ENCODE results near the gene ATP6V1F. TPM values are rescaled to one million over a fixed set of nuclear protein-coding genes. Genes with fewer than 3 reads are reported as not detected.

The ATP6V1F gene
- total RNA-seq, 1 experiment from 2014 or later = 95.8 TPM

GRCh38 chr7:128886391-128887168 lies 23.9 kb downstream of the ATP6V1F start:
- no peak overlapping the region for H3K4me3 ChIP-seq
- no peak overlapping the region for H3K27ac ChIP-seq
- no peaks in the 10 kb centered on the region for H3K36me3 ChIP-seq
- no peaks in the 10 kb centered on the region for H3K4me1 ChIP-seq
- H3K9me3 ChIP-seq (replicated peaks) = no peaks in the 10 kb centered on the region
- DNase-seq = no peak
- H3K27me3 ChIP-seq = peaks cover 6% of the 10 kb centered on the region; the same call in 1 of the 2 replicates

- Histone ChIP-seq H3K27me3 (peaks cover 6% of the 10 kb centered on the region; the same call in 1 of the 2 replicates), H3K27ac (no peak overlapping the region), H3K36me3 (no peaks in the 10 kb centered on the region), H3K4me3 (no peak overlapping the region), H3K9me3 (replicated peaks) (no peaks in the 10 kb centered on the region), H3K4me1 (no peaks in the 10 kb centered on the region)
- DNase-seq = no peak
These were observed 24.7 kb downstream of the ATP6V1F start for GRCh38 chr7:128887169-128888038.

GRCh38 chr7:128888039-128888755 lies 25.5 kb downstream of the ATP6V1F start:
- no peaks in the 10 kb centered on the region for H3K4me1 ChIP-seq

GRCh38 chr7:128888756-128889095 lies 26.1 kb downstream of the ATP6V1F start:
- Histone ChIP-seq H3K4me1 (no peaks in the 10 kb centered on the region), H3K9me3 (replicated peaks) (no peaks in the 10 kb centered on the region), H3K36me3 (no peaks in the 10 kb centered on the region), H3K27me3 (peaks cover 6% of the 10 kb centered on the region; the same call in 1 of the 2 replicates), H3K27ac (no peak overlapping the region), H3K4me3 (no peak overlapping the region)
- no peak for DNase-seq

More at GRCh38 chr7:128888039-128888755, 25.5 kb downstream of the ATP6V1F start:
- no peak for DNase-seq
- Histone ChIP-seq H3K4me3 (no peak overlapping the region), H3K27me3 (peaks cover 6% of the 10 kb centered on the region; the same call in 1 of the 2 replicates), H3K27ac (no peak overlapping the region), H3K9me3 (replicated peaks) (no peaks in the 10 kb centered on the region), H3K36me3 (no peaks in the 10 kb centered on the region)

DNA sequence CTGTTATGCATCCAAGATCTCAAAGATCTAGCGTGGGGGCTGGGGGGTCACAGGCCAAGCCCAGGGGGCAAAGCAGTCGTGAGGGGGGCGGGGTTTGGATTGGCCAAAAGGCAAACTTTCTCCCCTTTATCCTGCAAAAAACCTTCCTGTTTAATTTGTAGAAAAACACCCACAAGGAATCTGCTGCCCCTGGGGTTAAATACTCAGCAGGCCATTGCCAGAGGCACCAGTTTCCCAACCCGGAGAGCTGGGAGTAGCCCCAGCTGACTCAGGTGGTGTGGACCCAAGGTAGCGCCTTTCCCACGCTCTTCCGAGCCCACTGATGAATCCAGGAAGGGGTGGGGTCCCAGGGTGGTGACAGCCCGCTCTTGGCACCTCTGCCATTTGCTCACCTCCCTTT lies 26.5 kb downstream of the ATP6V1F start:
- H3K27ac ChIP-seq = no peak overlapping the region
- no peaks in the 10 kb centered on the region for H3K4me1 ChIP-seq
- no peaks in the 10 kb centered on the region for H3K36me3 ChIP-seq
- DNase-seq = no peak
- no peaks in the 10 kb centered on the region for H3K9me3 ChIP-seq (replicated peaks)
- H3K27me3 ChIP-seq = peaks cover 6% of the 10 kb centered on the region; the same call in 1 of the 2 replicates
- no peak overlapping the region for H3K4me3 ChIP-seq

DNA sequence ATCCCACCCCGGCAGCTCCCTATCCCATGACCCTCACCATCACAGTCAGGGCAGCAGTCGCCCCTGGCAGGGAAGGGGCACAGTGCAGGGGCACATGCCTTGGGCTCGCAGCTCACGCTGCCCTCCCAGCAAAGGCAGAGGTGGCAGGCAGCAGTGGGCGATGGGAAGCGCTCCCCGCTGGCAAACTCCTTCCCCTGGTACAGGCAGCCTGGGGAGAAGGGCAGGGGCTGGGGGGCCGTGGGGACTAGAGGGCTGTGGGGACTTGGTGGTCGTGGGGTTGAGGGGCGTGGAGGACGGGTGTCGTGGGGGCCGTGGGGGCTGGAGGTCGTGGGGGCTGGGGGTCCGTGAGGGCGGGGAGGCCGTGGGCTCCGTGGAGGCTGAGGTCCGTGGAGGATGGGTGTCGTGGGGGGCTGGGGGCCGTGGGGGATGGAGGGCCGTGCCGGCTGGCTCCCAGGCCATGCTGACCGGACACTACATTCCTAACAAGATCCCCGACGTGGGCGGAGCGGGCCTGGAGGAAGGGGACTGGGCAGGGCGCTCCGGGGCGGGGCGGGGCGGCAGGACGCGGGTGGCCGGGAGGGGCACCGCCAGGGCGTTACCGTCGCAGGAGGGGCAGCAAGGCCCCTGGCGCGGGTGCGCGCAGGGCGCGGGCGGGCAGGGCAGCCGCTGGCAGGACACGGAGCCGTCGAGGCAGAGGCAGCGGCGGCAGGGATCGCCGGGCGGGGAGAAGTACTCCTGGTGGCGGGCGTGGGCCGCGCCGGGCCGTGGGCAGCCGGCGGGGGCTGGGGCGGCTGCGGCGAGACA lies 27.9 kb downstream of the ATP6V1F start:
- DNase-seq = no peak
- no peaks in the 10 kb centered on the region for H3K36me3 ChIP-seq
- peaks cover 6% of the 10 kb centered on the region; the same call in 1 of the 2 replicates for H3K27me3 ChIP-seq
- H3K27ac ChIP-seq = no peak overlapping the region
- no peaks in the 10 kb centered on the region for H3K9me3 ChIP-seq (replicated peaks)
- no peaks in the 10 kb centered on the region for H3K4me1 ChIP-seq
- peak overlapping the region; percentile 22 for H3K4me3 ChIP-seq

DNA sequence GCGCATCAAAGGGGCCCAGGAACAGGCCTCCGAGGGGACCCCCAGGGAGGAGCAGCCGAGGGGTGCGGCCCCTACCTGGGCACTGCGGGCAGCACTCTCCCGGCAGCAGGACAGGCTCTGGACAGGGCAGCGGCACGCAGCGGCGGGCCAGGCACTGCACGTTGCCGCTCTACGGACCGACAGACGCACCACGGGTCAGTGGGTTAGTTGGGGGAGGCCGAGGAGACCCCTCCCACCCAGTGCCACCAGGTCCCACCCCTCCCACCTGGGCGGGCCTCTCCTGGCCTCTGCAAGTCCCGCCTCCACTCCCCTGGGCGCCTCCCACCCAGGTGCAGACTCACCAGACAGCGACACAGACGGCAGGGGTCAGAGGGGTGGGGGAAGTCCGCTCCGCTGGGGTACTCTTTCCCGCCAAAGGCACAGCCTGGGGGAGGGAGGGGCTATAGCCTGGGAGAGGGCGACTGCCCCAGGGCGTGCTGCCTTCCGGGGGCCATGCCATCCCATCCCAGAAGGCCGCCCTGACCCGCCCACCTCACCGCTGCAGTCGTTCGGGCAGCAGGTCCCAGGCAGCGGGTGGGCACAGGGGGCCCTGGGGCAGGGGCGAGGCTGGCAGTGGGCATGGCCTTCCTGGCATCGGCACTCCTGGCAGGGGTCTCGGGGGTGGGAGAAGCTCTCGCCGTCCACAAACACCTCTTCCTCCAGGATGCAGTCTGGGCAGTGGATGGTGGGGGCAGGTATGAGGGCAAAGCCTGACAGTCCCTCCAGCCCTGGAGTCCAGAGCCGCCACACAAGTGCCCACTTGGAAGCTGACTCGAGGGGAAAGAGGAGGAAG lies 28.7 kb downstream of the ATP6V1F start:
- H3K4me1 ChIP-seq = no peaks in the 10 kb centered on the region
- H3K27ac ChIP-seq = no peak overlapping the region
- DNase-seq = no peak
- H3K4me3 ChIP-seq = peak overlapping the region; percentile 22
- no peaks in the 10 kb centered on the region for H3K9me3 ChIP-seq (replicated peaks)
- peaks cover 6% of the 10 kb centered on the region; the same call in 1 of the 2 replicates for H3K27me3 ChIP-seq
- H3K36me3 ChIP-seq = no peaks in the 10 kb centered on the region

DNA sequence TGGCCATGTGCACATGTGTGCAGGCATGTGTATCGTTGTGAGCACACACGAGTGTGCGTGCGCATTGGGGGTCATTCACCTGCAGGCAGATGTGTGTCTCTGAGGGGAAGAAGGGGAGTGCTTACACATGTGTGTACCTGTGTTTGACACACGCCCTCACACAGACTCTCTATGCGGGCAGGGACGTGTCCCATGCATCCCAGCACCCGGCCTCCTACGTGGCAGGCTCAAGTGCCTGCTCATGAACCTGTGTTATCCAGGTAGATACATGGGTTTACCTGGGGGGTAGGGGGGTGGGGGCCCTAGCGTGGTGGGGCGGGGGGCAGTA lies 29.2 kb downstream of the ATP6V1F start:
- H3K4me3 ChIP-seq = no peak overlapping the region
- H3K27ac ChIP-seq = no peak overlapping the region
- H3K4me1 ChIP-seq = no peaks in the 10 kb centered on the region
- no peaks in the 10 kb centered on the region for H3K9me3 ChIP-seq (replicated peaks)
- DNase-seq = no peak
- peaks cover 6% of the 10 kb centered on the region; the same call in 1 of the 2 replicates for H3K27me3 ChIP-seq
- no peaks in the 10 kb centered on the region for H3K36me3 ChIP-seq

DNA sequence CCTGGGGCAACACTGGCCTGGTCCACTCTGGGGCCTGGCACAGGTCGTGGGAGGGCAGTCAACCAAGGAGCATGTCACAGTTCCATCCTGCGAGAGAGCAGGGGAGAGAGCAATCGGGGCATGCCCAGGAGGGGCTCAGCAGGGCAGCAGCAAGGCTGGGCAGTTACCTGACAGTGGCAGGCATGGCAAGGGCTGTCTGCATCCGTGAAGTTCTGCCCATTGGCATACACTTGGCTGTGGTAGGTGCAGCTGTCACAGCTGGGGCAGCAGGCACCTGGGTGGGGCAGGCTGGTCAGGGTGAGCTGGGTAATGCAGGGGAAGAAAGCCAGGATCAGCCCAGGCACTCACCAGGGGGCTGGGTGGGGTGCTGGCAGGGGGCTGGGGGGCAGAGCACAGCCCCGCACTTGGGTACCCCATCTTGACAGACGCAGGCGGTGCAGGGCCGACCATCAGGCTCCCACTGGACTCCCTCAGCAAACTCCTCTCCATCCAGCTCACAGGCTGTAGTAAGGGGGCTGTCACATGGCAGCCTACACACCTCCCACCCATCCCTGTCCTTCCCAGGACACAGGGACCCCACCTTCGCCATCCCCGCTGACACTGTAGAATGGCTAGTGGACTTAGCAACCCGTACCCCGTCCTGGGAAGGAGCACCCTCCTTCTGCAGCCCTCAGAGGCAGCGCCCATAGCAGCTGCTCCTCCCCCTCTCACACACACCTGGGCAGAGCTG lies 30.0 kb downstream of the ATP6V1F start:
- Histone ChIP-seq H3K36me3 (no peaks in the 10 kb centered on the region), H3K4me3 (no peak overlapping the region), H3K27me3 (peaks cover 6% of the 10 kb centered on the region; the same call in 1 of the 2 replicates), H3K27ac (no peak overlapping the region), H3K4me1 (no peaks in the 10 kb centered on the region), H3K9me3 (replicated peaks) (no peaks in the 10 kb centered on the region)
- no peak for DNase-seq

DNA sequence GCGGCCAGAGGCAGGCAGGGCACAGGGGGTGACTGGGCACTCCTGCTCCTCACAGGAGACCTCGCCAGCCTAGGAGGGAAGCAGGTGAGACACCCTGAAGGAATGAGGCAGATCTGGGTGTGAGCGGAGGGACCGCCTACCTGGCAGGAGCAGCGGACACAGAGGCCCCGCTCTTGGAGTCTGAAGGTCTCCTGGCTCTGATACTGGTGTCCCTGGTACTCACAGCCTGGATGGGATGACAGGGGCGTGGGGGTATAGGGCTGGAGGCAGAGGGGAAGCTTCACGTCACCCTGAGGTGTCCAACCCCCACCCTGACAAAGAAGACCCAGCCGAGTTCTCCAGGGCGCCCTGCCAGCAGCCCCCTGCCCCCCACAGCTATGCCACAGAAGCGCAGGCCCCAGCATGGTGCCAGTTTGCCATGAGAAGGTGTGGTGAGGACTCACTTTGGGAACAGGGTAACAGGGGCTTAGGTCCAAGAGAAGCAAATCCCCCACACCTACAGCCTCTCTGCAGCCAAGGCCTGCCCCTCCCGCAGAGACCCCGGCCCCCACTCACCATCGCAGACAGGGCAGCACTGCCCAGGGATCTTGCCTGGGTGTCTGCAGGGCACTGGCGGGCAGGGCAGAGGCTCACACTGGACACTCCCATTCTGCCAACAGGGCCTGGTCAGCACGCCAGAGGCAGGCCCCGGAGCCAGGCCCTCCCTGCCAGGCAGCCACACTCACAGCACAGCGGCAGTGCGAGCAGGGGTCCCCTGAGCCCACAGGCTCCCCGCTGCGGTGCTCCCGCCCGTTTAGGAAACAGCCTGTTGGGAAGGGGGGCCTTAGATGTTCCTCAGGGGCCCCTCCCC lies 30.8 kb downstream of the ATP6V1F start:
- peaks cover 6% of the 10 kb centered on the region; the same call in 1 of the 2 replicates for H3K27me3 ChIP-seq
- no peak overlapping the region for H3K4me3 ChIP-seq
- H3K4me1 ChIP-seq = no peaks in the 10 kb centered on the region
- no peaks in the 10 kb centered on the region for H3K9me3 ChIP-seq (replicated peaks)
- peak in 1 of 2 experiments; percentile 1 for DNase-seq
- no peak overlapping the region for H3K27ac ChIP-seq
- H3K36me3 ChIP-seq = no peaks in the 10 kb centered on the region

DNA sequence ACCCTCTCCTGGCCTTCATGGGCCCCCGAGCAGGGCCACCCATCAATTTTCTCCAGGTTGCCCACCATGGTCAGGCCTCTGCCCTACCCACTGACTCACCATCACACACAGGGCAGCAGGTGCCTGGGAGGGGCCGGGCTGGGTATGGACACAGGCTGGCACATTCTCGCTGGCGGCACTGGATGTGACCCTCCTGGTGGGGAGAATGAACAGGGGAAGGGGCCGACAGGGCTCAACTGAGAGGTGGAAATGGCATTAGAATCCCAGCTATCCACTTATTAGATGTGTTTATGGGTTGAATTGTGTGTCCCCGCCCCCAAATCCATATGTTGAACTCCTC lies 31.4 kb downstream of the ATP6V1F start:
- H3K9me3 ChIP-seq (replicated peaks) = peaks cover under 1% of the 10 kb centered on the region
- no peak for DNase-seq
- no peak overlapping the region for H3K27ac ChIP-seq
- no peaks in the 10 kb centered on the region for H3K4me1 ChIP-seq
- no peak overlapping the region for H3K4me3 ChIP-seq
- H3K27me3 ChIP-seq = peaks cover 5% of the 10 kb centered on the region; the same call in 1 of the 2 replicates
- H3K36me3 ChIP-seq = no peaks in the 10 kb centered on the region

DNA sequence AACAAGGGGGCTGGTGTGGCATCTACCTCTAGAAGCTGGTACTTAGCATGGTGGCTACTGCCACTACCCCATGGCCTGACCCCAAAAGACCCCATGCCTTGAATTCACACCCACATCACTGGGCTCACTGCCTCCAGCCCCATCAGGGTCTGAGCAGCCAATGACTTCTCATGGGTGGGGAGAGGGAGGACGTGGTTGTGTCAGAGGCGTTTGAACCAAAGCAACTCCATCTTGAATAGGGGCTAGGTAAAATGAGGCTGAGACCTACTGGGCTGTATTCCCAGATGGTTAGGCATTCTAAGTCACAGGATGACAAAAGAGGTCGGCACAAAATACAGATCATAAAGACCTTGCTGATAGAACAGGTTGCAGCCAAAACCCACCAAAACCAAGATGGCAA lies 32.7 kb downstream of the ATP6V1F start:
- no peaks in the 10 kb centered on the region for H3K4me1 ChIP-seq
- no peak for DNase-seq
- H3K36me3 ChIP-seq = no peaks in the 10 kb centered on the region
- no peaks in the 10 kb centered on the region; the same call in 1 of the 2 replicates for H3K27me3 ChIP-seq
- H3K27ac ChIP-seq = no peak overlapping the region
- peaks cover 8% of the 10 kb centered on the region for H3K9me3 ChIP-seq (replicated peaks)
- no peak overlapping the region for H3K4me3 ChIP-seq

All from SJCRH30 (cell line).